Measurements from ENCODE around the gene ANKH. TPM values are rescaled to one million over a fixed set of nuclear protein-coding genes. Genes with fewer than 3 reads are reported as not detected.

Gene ANKH
- total RNA-seq, 1 experiment from 2014 or later: 4.7 TPM

DNA sequence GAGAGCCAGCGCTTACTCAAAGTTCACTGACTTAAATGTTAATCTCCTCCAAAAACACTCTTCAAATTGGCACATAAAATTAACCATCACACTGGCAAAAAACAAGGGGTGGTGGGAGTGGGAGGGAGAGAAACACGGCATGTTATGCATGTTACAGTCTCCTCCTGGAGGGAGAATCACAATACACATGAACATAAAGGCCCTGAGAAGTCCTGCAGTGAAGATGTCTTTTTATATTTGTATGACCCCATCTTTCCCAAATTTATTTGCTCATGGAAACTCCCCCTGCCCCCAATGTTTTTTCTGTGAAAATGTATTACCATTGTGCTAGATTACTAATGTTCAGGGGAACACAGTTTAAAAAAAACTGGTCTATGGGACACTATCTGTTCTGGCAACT is 37.8 kb upstream of the ANKH start:
- Mint-ChIP-seq H3K4me1 (ENCODE audit: low read depth, unreplicated experiment) (no peaks in the 10 kb centered on the region), H3K9me3 (ENCODE audit: unreplicated experiment) (no peaks in the 10 kb centered on the region), H3K36me3 (ENCODE audit: insufficient read depth, unreplicated experiment) (no peaks in the 10 kb centered on the region), H3K27ac (ENCODE audit: unreplicated experiment) (no peak overlapping the region), H3K27me3 (ENCODE audit: insufficient read depth, unreplicated experiment) (no peaks in the 10 kb centered on the region), H3K4me3 (ENCODE audit: unreplicated experiment) (no peak overlapping the region)
- no TSS peak for BruUV-seq (replicated peaks)
- POLR2A ChIA-PET: no interaction called here
- Histone ChIP-seq H3K27me3 (replicated peaks; ENCODE audit: control insufficient read depth, insufficient read depth, low read length) (no peaks in the 10 kb centered on the region), H3K9me3 (no peaks in the 10 kb centered on the region), H3K4me3 (ENCODE audit: low read depth, low read length) (no peak overlapping the region), H3K4me1 (no peaks in the 10 kb centered on the region), H3K36me3 (ENCODE audit: control insufficient read depth, insufficient read depth, low read length) (no peaks in the 10 kb centered on the region)
- CTCF ChIA-PET: interaction anchor here (0.6 kb wide), 1 partner anchor 435 kb away, joined by 3 read pairs; no protein-coding TSS in a partner anchor
- intact Hi-C loops (cut with micrococcal nuclease; ENCODE audit: unreplicated experiment): no loop called here
- DNase-seq: no peak
- TF ChIP-seq CTCF (IDR thresholded peaks at IDR 0.05; ENCODE audit: insufficient read depth in 1 of 2, low read depth in 1 of 2, low read length in 1 of 2, severe bottlenecking in 1 of 2, unreplicated experiment in 1 of 2): no peak

DNA sequence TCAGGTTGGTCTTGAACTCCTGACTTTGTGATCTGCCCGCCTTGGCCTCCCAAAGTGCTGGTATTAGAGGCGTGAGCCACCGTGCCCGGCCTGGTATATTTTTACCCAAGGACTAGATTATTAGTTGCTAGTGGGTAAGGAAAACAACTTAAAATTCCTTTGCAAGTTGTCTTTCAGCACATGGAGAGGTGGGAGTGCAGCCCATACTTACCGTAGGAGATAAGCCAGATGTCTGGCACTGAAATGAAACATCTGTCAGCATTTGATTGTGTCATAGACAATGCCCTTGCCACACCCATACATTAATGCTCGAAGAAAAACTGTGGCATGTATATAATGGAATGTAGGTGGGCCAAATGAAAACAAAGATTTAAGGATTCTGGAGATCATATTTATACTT is 36.6 kb upstream of the ANKH start:
- DNase-seq: no peak
- Mint-ChIP-seq H3K4me3 (ENCODE audit: unreplicated experiment) (no peak overlapping the region), H3K27ac (ENCODE audit: unreplicated experiment) (no peak overlapping the region), H3K9me3 (ENCODE audit: unreplicated experiment) (no peaks in the 10 kb centered on the region), H3K4me1 (ENCODE audit: low read depth, unreplicated experiment) (no peaks in the 10 kb centered on the region), H3K27me3 (ENCODE audit: insufficient read depth, unreplicated experiment) (no peaks in the 10 kb centered on the region), H3K36me3 (ENCODE audit: insufficient read depth, unreplicated experiment) (no peaks in the 10 kb centered on the region)
- no peaks in the 10 kb centered on the region for H3K27me3 ChIP-seq (replicated peaks; ENCODE audit: control insufficient read depth, insufficient read depth, low read length)
- H3K36me3 ChIP-seq (ENCODE audit: control insufficient read depth, insufficient read depth, low read length): no peaks in the 10 kb centered on the region
- ChIA-PET POLR2A (no interaction called here), CTCF (no interaction called here)
- no TSS peak for BruUV-seq (replicated peaks)
- H3K9me3 ChIP-seq: no peaks in the 10 kb centered on the region
- no peaks in the 10 kb centered on the region for H3K4me1 ChIP-seq
- H3K4me3 ChIP-seq (ENCODE audit: low read depth, low read length): no peak overlapping the region
- intact Hi-C loops (cut with micrococcal nuclease; ENCODE audit: unreplicated experiment): no loop called here
- TF ChIP-seq CTCF (IDR thresholded peaks at IDR 0.05; ENCODE audit: insufficient read depth in 1 of 2, low read depth in 1 of 2, low read length in 1 of 2, severe bottlenecking in 1 of 2, unreplicated experiment in 1 of 2): no peak

GRCh38 chr5:14906628-14907027 is 35.0 kb upstream of the ANKH start:
- no peaks in the 10 kb centered on the region for H3K27me3 ChIP-seq (replicated peaks; ENCODE audit: control insufficient read depth, insufficient read depth, low read length)
- TF ChIP-seq CTCF (IDR thresholded peaks at IDR 0.05; ENCODE audit: insufficient read depth in 1 of 2, low read depth in 1 of 2, low read length in 1 of 2, severe bottlenecking in 1 of 2, unreplicated experiment in 1 of 2): no peak
- H3K4me1 Mint-ChIP-seq (ENCODE audit: low read depth, unreplicated experiment): peaks cover under 1% of the 10 kb centered on the region
- ChIA-PET POLR2A (no interaction called here), CTCF (no interaction called here)
- H3K4me3 Mint-ChIP-seq (ENCODE audit: unreplicated experiment): no peak overlapping the region
- DNase-seq: no peak
- intact Hi-C loops (cut with micrococcal nuclease; ENCODE audit: unreplicated experiment): no loop called here
- no peaks in the 10 kb centered on the region for H3K36me3 ChIP-seq (ENCODE audit: control insufficient read depth, insufficient read depth, low read length)
- no peaks in the 10 kb centered on the region for H3K9me3 ChIP-seq
- no peaks in the 10 kb centered on the region for H3K4me1 ChIP-seq
- no peaks in the 10 kb centered on the region for H3K9me3 Mint-ChIP-seq (ENCODE audit: unreplicated experiment)
- H3K27me3 Mint-ChIP-seq (ENCODE audit: insufficient read depth, unreplicated experiment): no peaks in the 10 kb centered on the region
- BruUV-seq (replicated peaks): no TSS peak
- H3K27ac Mint-ChIP-seq (ENCODE audit: unreplicated experiment): no peak overlapping the region
- no peaks in the 10 kb centered on the region for H3K36me3 Mint-ChIP-seq (ENCODE audit: insufficient read depth, unreplicated experiment)
- H3K4me3 ChIP-seq (ENCODE audit: low read depth, low read length): no peak overlapping the region

All from Caco-2 (cell line).